ENCODE data around the gene MAEA. TPM values are rescaled to one million over a fixed set of nuclear protein-coding genes. Genes with fewer than 3 reads are reported as not detected.

The MAEA gene
- total and polyA plus RNA-seq, 8 donors, result 28.6 to 74.7 (median 32.7) TPM

- DNase-seq, result peak in 5 of 6 donors; percentile 22 to 82 (median 52)
- Histone ChIP-seq H3K4me3 (peak overlapping the region in 2 of 4 donors; percentile 95 to 96), H3K4me1 (peaks cover 26 to 47% (median 28%) of the 10 kb centered on the region in 3 donors), H3K27me3 (no peaks in the 10 kb centered on the region), H3K27ac (peak overlapping the region; percentile 90 to 96 (median 94)), H3K9me3 (no peaks in the 10 kb centered on the region), H3K36me3 (peaks cover 4 to 14% (median 11%) of the 10 kb centered on the region in 3 donors)
- ATAC-seq, result no peak
- no peak for FAIRE-seq
- TF ChIP-seq, protein P1, sequence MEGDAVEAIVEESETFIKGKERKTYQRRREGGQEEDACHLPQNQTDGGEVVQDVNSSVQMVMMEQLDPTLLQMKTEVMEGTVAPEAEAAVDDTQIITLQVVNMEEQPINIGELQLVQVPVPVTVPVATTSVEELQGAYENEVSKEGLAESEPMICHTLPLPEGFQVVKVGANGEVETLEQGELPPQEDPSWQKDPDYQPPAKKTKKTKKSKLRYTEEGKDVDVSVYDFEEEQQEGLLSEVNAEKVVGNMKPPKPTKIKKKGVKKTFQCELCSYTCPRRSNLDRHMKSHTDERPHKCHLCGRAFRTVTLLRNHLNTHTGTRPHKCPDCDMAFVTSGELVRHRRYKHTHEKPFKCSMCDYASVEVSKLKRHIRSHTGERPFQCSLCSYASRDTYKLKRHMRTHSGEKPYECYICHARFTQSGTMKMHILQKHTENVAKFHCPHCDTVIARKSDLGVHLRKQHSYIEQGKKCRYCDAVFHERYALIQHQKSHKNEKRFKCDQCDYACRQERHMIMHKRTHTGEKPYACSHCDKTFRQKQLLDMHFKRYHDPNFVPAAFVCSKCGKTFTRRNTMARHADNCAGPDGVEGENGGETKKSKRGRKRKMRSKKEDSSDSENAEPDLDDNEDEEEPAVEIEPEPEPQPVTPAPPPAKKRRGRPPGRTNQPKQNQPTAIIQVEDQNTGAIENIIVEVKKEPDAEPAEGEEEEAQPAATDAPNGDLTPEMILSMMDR (IDR thresholded peaks at IDR 0.05), result no peak
- 36 to 38% methylated on average over 32 to 33 of the region's 33 CpGs for WGBS, 2 donors
- intact Hi-C loops (cut with DNase I), result loop anchor here in 1 of 3 donors (10.0 kb wide), 1 partner anchor 110 kb away; no protein-coding TSS in a partner anchor
Observed at GRCh38 chr4:1244081-1244977, 45.4 kb upstream of the MAEA start.

GRCh38 chr4:1244978-1245471 is 44.7 kb upstream of the MAEA start:
- no peak for FAIRE-seq
- Histone ChIP-seq H3K4me3 (peak overlapping the region in 2 of 4 donors; percentile 95 to 96), H3K27ac (peak overlapping the region; percentile 90 to 96 (median 94)), H3K4me1 (peaks cover 28 to 50% (median 28%) of the 10 kb centered on the region in 3 donors), H3K36me3 (peaks cover 4 to 9% (median 6%) of the 10 kb centered on the region in 3 donors), H3K9me3 (no peaks in the 10 kb centered on the region), H3K27me3 (no peaks in the 10 kb centered on the region)
- TF ChIP-seq, protein P1 (IDR thresholded peaks at IDR 0.05), result no peak
- no peak for ATAC-seq
- DNase-seq, result peak in 3 of 6 donors; percentile 27 to 80 (median 62)
- 28 to 32% methylated on average over 19 of the region's 19 CpGs for WGBS, 2 donors
- intact Hi-C loops (cut with DNase I), result loop anchor here in 1 of 3 donors (10.0 kb wide), 1 partner anchor 110 kb away; no protein-coding TSS in a partner anchor

- WGBS, 2 donors, result 24 to 26% methylated on average over 23 to 26 of the region's 26 CpGs
- Histone ChIP-seq H3K27me3 (no peaks in the 10 kb centered on the region), H3K27ac (peak overlapping the region; percentile 90 to 96 (median 94)), H3K4me3 (peak overlapping the region in 3 of 4 donors; percentile 90 to 96 (median 95)), H3K9me3 (no peaks in the 10 kb centered on the region), H3K36me3 (peaks cover 3 to 8% (median 5%) of the 10 kb centered on the region in 3 donors), H3K4me1 (peaks cover 28 to 55% (median 33%) of the 10 kb centered on the region in 3 donors)
- intact Hi-C loops (cut with DNase I), result loop anchor here in 1 of 3 donors (10.0 kb wide), 1 partner anchor 111 kb away; no protein-coding TSS in a partner anchor
- TF ChIP-seq, protein P1 (IDR thresholded peaks at IDR 0.05), result no peak
- DNase-seq (peak; percentile 80 to 94 (median 90)), ATAC-seq (peak; percentile 39 to 65 (median 52)), FAIRE-seq (no peak)
Observed at GRCh38 chr4:1245481-1246051, 44.1 kb upstream of the MAEA start.

GRCh38 chr4:1246111-1246881 is 43.4 kb upstream of the MAEA start:
- WGBS, 2 donors, result 16 to 18% methylated on average over 24 of the region's 24 CpGs
- TF ChIP-seq, protein P1 (IDR thresholded peaks at IDR 0.05), result no peak
- Histone ChIP-seq H3K4me3 (peak overlapping the region in 3 of 4 donors; percentile 90 to 96 (median 95)), H3K27ac (peak overlapping the region; percentile 90 to 96 (median 94)), H3K9me3 (no peaks in the 10 kb centered on the region), H3K4me1 (peaks cover 28 to 58% (median 37%) of the 10 kb centered on the region in 3 donors), H3K36me3 (peaks cover 0 to 1% (median 0%) of the 10 kb centered on the region in 3 donors), H3K27me3 (no peaks in the 10 kb centered on the region)
- FAIRE-seq, result no peak
- intact Hi-C loops (cut with DNase I), result loop anchor here in 1 of 3 donors (10.0 kb wide), 1 partner anchor 111 kb away; no protein-coding TSS in a partner anchor
- peak; percentile 57 to 89 (median 74) for DNase-seq
- peak; percentile 15 to 26 (median 21) for ATAC-seq

Data from pancreas (tissue), 10 donors.